ENCODE results near the gene LRIG2.
A peak's percentile ranks its signal among the peaks of the same experiment; 100 is the strongest.
"Not testable (repeated sequence)": the region's sequence is repeated elsewhere in the genome, so short reads cannot be mapped to it uniquely, and the experiment has no call there.

Gene LRIG2

GRCh38 chr1:113072757-113073478 is at the start of gene LRIG2:
Gene LRIG2, plus strand, starts transcription at chr1:113073198. Its CDS starts 209 bp downstream, at chr1:113073407.
- FAIRE-seq (peak; percentile 96), DNase-seq (ENCODE audit: low spot score) (peak; percentile 98)

- DNase-seq (ENCODE audit: low spot score); FAIRE-seq: not testable (repeated sequence)
Observed at GRCh38 chr1:113023316-113023715, 49.7 kb upstream of the LRIG2 start.

DNA sequence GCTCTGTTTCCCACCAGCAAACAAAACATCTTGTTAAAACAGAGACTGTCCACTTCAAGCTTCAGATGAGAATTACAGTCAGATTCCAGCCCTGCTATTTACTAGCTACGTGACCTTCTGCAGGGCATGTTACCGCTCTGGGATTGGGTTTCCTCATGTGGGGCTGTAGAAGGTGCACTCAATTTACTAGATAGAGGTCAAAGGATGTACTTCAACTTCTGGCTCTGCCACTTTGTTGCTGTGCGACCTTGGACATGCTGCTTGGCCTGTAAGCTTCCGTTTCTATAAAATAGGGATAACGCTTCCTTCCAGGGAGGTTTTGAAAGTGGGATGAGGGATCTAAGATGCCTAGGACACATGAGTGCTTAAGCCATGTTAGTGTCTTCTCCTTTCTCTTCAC is 46.0 kb upstream of the LRIG2 start:
- FAIRE-seq = no peak
- DNase-seq (ENCODE audit: low spot score) = no peak

DNA sequence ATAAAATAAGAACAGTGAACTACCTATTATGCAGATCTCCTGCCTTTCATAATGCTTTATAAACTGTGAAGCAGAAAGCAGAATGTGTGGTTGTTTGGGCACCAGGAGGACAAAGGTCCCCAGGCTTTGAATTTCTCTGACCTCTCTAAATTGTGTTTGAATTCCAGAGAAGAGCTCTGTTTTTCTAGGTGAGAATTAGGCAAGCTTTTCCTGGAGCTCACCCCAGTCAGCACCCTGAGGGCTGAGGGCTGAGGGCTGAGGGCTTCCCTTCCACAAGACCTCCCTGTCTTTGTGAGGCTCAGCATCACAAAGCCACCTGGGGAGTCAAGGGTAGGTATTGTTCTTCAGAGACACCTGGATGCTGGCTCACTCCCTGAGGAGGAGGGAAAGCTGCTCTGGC is 45.5 kb upstream of the LRIG2 start:
- DNase-seq (ENCODE audit: low spot score) = no peak

DNA sequence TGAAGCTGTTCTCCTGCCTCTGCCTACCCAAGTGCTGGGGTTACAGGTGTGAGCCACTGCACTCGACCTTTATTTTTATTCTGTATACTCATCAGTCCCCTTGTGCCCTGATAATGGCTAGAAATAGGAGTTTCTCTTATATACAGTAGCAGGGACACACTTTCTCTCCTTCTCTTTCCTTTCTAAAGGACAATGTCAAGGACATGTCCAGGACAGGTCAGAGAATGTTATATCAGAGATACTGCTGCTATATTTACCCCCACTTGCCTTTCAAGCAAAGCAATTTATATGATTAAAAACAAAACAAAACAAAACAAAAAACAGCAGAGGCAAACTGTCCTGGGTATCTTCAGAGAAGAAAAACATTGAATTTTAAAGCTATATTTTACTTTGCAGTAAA is 43.2 kb upstream of the LRIG2 start:
- FAIRE-seq = no peak

More for the DNA sequence above, 45.5 kb upstream of the LRIG2 start:
- FAIRE-seq = no peak

GRCh38 chr1:113031171-113031933 is 41.6 kb upstream of the LRIG2 start:
- no peak for FAIRE-seq
- DNase-seq (ENCODE audit: low spot score) = no peak

More for the DNA sequence above, 43.2 kb upstream of the LRIG2 start:
- no peak for DNase-seq (ENCODE audit: low spot score)

DNA sequence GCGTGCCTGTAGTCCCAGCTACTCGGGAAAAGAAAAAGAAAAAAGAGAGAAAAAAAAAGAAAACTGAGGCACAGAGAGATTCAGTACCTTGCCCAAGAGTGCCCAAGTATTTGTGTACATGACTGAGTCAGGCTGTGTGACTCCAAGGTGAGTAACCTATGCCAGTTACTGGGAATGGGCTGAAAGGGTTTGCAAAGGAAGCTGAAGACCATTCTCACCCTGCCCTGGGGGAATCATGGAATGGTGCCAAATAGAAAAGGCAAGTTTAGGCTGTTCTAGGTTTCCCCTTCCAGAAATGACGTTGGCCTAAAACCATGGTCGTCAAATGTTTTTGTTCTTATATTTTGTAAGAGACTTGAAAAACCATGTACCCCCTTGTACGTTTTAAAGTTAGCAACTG is 37.9 kb upstream of the LRIG2 start:
- DNase-seq (ENCODE audit: low spot score) (no peak), FAIRE-seq (no peak)

GRCh38 chr1:113036639-113037321 is 36.2 kb upstream of the LRIG2 start:
- FAIRE-seq = no peak

DNA sequence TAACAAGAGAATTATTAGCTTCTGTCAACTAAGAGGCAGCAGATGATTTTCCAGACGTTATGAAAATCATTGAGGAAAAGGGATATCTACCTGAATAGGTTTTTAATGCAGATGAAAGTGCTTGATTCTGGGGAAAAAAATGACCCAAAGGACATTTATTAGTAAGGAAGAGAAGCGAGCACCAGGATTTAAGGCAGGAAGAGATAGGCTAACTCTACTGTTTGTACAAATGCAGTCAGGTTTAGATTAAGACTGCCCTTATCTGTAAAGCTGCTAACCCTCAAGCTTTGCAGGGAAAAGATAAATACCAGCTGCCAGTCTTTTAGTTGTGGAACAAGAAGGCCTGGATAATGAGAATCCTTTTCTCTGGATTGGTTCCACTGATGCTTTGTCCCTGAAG is 33.0 kb upstream of the LRIG2 start:
- DNase-seq (ENCODE audit: low spot score) = no peak
- no peak for FAIRE-seq

More at GRCh38 chr1:113036639-113037321, 36.2 kb upstream of the LRIG2 start:
- DNase-seq (ENCODE audit: low spot score) = no peak

DNA sequence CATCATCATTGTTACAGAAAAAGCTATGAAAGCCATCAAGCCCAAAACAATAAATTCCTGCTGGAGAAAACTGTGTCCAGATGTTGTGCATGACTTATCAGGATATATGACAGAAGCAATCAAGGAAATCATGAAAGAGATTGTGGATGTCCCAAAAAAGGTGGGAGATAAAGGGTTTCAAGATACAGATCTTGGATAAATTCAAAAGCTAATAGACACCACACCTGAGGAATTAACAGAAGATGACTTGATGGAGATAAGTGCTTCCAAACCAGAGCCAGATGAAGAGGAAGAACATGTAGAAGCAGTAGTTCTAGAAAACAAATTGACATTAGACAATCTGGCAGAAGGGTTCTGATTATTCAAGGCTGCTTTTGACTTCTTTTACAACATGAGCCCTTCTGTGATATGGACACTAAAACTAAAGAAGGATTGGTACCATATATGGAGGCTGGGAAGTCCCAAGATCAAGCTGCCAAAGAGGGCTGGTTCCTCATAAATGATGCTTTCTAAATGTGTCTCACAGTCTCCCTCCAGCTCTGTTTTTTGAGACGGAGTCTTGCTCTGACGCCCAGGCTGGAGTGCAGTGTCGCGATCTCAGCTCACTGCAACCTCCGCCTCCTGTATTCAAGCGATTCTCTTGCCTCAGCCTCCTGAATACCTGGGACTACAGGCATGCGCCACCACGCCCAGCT is 32.1 kb upstream of the LRIG2 start:
- FAIRE-seq (no peak), DNase-seq (ENCODE audit: low spot score) (no peak)

DNA sequence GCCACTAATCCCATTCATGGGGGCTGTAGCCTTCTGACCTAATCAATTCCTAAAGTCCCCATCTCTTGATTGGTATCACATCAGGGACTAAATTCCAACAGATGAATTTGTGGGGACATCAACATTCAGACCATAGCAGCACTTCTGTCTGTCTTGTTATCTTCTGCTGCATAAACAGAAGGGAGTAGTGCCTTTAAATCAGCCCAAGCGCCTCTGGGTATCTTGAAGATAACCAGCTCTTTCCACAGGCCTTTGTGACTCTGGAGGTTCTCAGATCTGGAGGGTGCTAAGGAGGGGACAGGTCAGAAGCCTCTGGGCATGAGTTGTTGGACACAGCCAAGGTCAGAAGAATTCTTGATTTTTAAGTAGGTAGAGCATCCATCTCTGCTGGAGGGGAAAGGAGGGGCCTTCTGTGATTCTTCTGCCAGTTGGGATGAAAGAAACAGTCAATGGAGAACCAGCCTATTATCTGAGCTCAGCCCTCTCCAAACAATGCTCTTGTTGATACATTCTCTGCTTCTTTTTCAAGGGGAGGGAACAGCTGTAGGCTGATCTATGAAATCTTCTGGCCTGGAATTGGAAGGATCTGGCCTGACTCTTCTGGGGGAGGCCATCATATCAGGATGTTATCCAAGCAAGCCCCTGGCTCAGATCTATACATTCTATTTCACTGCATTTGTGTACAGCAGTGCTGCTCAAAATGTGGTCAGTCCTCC is 31.3 kb upstream of the LRIG2 start:
- DNase-seq (ENCODE audit: low spot score) = no peak
- no peak for FAIRE-seq

- DNase-seq (ENCODE audit: low spot score) = peak; percentile 82
- FAIRE-seq = no peak
Observed at GRCh38 chr1:113042285-113043143, 30.5 kb upstream of the LRIG2 start.

- not testable (repeated sequence) for DNase-seq (ENCODE audit: low spot score); FAIRE-seq
Observed at GRCh38 chr1:113043144-113043488, 29.9 kb upstream of the LRIG2 start.

GRCh38 chr1:113046569-113046968 is 26.4 kb upstream of the LRIG2 start:
- no peak for FAIRE-seq
- DNase-seq (ENCODE audit: low spot score) = no peak

DNA sequence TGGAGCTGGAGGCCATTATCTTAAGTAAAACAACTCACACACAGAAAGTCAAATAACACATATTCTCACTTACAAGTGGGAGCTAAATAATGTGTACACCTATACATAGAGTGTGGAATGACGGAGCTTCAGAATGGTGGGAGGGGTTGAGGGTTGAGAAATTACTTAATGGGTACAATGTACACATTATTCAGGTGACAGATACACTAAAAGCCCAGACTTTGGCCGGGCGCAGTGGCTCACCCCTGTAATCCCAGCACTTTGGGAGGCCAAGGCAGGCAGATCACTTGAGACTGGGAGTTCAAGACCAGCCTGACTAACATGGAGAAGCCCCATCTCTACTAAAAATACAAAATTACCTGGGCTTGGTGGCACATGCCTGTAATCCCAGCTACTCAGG is 24.9 kb upstream of the LRIG2 start:
- DNase-seq (ENCODE audit: low spot score) = no peak
- no peak for FAIRE-seq

DNA sequence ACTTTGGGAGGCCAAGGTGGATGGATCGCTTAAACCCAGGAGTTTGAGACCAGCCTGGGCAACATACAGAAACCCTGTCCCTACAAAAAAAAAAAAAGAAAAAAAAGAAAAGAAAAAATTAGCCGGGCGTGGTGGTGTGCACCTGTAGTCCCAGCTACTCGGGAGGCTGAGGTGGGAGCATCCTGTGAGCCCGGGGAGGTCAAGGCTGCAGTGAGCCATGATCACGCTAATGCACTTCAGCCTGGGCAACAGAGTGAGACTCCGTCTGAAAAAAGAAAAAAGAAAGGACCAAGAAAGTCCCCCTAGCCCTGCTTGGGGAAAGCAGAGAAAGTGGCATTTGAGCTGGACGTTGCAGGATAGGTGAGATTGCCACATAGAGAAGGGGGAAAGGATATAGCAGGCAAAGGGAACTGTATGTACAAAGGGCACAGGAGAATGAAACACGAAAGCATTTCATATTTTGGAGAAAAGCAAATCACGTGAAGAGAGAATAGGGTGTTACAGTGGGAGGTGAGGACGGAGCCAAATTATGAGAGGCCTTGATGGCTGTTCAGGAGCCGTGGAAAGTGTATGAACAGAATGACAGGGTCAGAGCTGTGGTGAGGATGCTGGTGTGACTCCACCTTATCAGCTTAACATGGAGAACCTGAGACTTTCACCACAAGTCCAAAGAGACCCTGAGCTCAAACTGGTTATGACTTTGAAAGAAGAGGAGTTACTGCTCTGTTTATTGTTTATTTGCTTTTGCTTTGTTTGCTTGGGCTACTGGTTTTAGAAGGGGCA is 19.5 kb upstream of the LRIG2 start:
- DNase-seq (ENCODE audit: low spot score) (no peak), FAIRE-seq (no peak)

- FAIRE-seq (no peak), DNase-seq (ENCODE audit: low spot score) (no peak)
Observed at GRCh38 chr1:113055570-113055969, 17.4 kb upstream of the LRIG2 start.

- no peak for FAIRE-seq
Observed at GRCh38 chr1:113057006-113057405, 16.0 kb upstream of the LRIG2 start.

More at GRCh38 chr1:113057006-113057405, 16.0 kb upstream of the LRIG2 start:
- no peak for DNase-seq (ENCODE audit: low spot score)
